Lower lobe of right lung (tissue), 2 donors: Measurements from ENCODE around the gene GPR173. TPM values are rescaled to one million over a fixed set of nuclear protein-coding genes. Genes with fewer than 3 reads are reported as not detected.

Experiments used
- ATAC-seq, 2 donors: fragments of 200-7000 bp; cut with Tn5 transposase; one replicate each; pipeline ENCODE4 v1.9.1; 2020 to 2022; ENCODE audit warnings: mild to moderate bottlenecking in 2 of 2, moderate library complexity in 2 of 2
- DNase-seq: peaks from one replicate; pipeline ENCODE4 v3.0.0-alpha.2; 2020
- H3K27ac ChIP-seq: fragments of 200-600 bp; one replicate; pipeline ENCODE4 v1.8.0; 2022
- H3K27me3 ChIP-seq: fragments of 200-600 bp; one replicate; pipeline ENCODE4 v1.8.0; 2022; ENCODE audit warnings: low read depth
- H3K36me3 ChIP-seq: fragments of 200-600 bp; one replicate; pipeline ENCODE4 v1.8.0; 2022; ENCODE audit warnings: mild to moderate bottlenecking
- H3K4me1 ChIP-seq: fragments of 200-600 bp; one replicate; pipeline ENCODE4 v1.8.0; 2022
- H3K4me3 ChIP-seq: fragments of 200-600 bp; one replicate; pipeline ENCODE4 v1.8.0; 2022; ENCODE audit warnings: mild to moderate bottlenecking
- H3K9me3 ChIP-seq: fragments of 200-600 bp; one replicate; pipeline ENCODE4 v1.8.0; 2022
- CTCF ChIP-seq: fragments of 200-600 bp; IDR thresholded peaks from one replicate; pipeline ENCODE4 v1.8.0; 2022; ENCODE audit warnings: antibody characterized with exemption, mild to moderate bottlenecking
- intact Hi-C: fragments of 100-400 bp; cut with DNase I; formaldehyde crosslinking; loops from one replicate; pipeline ENCODE4 v1.11.0; 2022
- total RNA-seq: library from RNA; stranded (reverse); fragmentation: NEBNext Ultra II Directional; extraction: Animal tissue kit (Norgen Biotek cat#: 25700); gene quantifications from one replicate; pipeline ENCODE4 v1.2.1, GENCODE V29; 2021
- donor health status: DM: no; HTN: yes; CAD: no; lungs with severe emphysema.

Gene GPR173
- total RNA-seq, 1 donor from 2014 or later, result 0.56 TPM

- no peaks in the 10 kb centered on the region for H3K4me1 ChIP-seq
- TF ChIP-seq CTCF, result no peak
- no peaks in the 10 kb centered on the region for H3K27me3 ChIP-seq
- intact Hi-C loops, result no loop called here
- DNase-seq, result no peak
- no peak for ATAC-seq
- no peaks in the 10 kb centered on the region for H3K9me3 ChIP-seq
- no peaks in the 10 kb centered on the region for H3K36me3 ChIP-seq
- H3K4me3 ChIP-seq, result no peak overlapping the region
- no peak overlapping the region for H3K27ac ChIP-seq
These were observed 19.9 kb upstream of the GPR173 start for GRCh38 chrX:53028678-53029077.

DNA sequence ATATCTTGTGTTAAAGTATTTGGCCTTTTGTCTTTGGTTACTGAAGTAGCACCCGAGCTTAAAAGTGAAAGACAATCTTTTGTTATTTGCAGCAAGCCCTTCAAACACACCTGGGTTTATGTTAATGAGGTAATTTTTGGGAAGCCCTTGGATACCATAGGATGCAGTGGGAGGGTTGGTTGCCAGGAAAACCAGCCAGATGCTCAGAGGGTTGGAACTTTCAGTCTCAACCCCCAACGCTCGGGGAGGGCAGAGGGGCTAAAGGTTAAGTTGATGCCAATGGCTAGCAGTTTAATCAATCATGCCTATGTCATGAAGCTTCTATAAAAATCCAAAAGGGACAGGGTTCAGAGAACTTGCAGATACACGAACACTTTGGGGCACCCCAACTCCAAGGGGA, 17.2 kb upstream of the GPR173 start:
- ATAC-seq, result no peak
- no peak for TF ChIP-seq CTCF

GRCh38 chrX:53036149-53036548, 12.4 kb upstream of the GPR173 start:
- no peak for ATAC-seq
- no peak for TF ChIP-seq CTCF
- no peaks in the 10 kb centered on the region for H3K27me3 ChIP-seq
- H3K9me3 ChIP-seq, result no peaks in the 10 kb centered on the region
- no peak overlapping the region for H3K4me3 ChIP-seq
- intact Hi-C loops, result no loop called here
- H3K36me3 ChIP-seq, result no peaks in the 10 kb centered on the region
- H3K27ac ChIP-seq, result no peak overlapping the region
- no peak for DNase-seq
- no peaks in the 10 kb centered on the region for H3K4me1 ChIP-seq

More for the DNA sequence above, 17.2 kb upstream of the GPR173 start:
- H3K9me3 ChIP-seq, result no peaks in the 10 kb centered on the region
- intact Hi-C loops, result no loop called here
- no peaks in the 10 kb centered on the region for H3K27me3 ChIP-seq
- DNase-seq, result no peak
- H3K36me3 ChIP-seq, result no peaks in the 10 kb centered on the region
- H3K4me1 ChIP-seq, result no peaks in the 10 kb centered on the region
- H3K27ac ChIP-seq, result no peak overlapping the region
- H3K4me3 ChIP-seq, result no peak overlapping the region

- DNase-seq (no peak), ATAC-seq (no peak)
- Histone ChIP-seq H3K4me1 (no peaks in the 10 kb centered on the region), H3K36me3 (no peaks in the 10 kb centered on the region), H3K27ac (no peak overlapping the region), H3K27me3 (no peaks in the 10 kb centered on the region), H3K9me3 (no peaks in the 10 kb centered on the region), H3K4me3 (no peak overlapping the region)
- TF ChIP-seq CTCF, result no peak
- intact Hi-C loops, result no loop called here
These were observed 9.4 kb upstream of the GPR173 start for GRCh38 chrX:53039236-53039635.

- Histone ChIP-seq H3K27me3 (no peaks in the 10 kb centered on the region), H3K4me3 (no peak overlapping the region), H3K4me1 (no peaks in the 10 kb centered on the region), H3K9me3 (no peaks in the 10 kb centered on the region), H3K27ac (no peak overlapping the region), H3K36me3 (no peaks in the 10 kb centered on the region)
- no peak for TF ChIP-seq CTCF
- intact Hi-C loops, result no loop called here
- DNase-seq, result no peak
- peak; percentile 61 to 72 for ATAC-seq
These were observed 3.6 kb upstream of the GPR173 start for GRCh38 chrX:53044995-53045394.

GRCh38 chrX:53047228-53047627, 1.4 kb upstream of the GPR173 start:
- DNase-seq, result no peak
- H3K36me3 ChIP-seq, result no peaks in the 10 kb centered on the region

More at GRCh38 chrX:53047228-53047627, 1.4 kb upstream of the GPR173 start:
- Histone ChIP-seq H3K27me3 (no peaks in the 10 kb centered on the region), H3K4me1 (no peaks in the 10 kb centered on the region), H3K27ac (no peak overlapping the region), H3K4me3 (no peak overlapping the region), H3K9me3 (no peaks in the 10 kb centered on the region)
- no peak for TF ChIP-seq CTCF
- intact Hi-C loops, result no loop called here
- ATAC-seq, result no peak
